Inflammatory macrophage treated with lipopolysaccharide for 4 hours (primary cell): ENCODE results near the gene CLSTN1.
A peak's percentile ranks its signal among the peaks of the same experiment; 100 is the strongest.

Source experiments
- DNase-seq: peaks from one replicate; pipeline ENCODE4 v3.0.0-alpha.2; 2020

Gene CLSTN1

GRCh38 chr1:9850442-9851162 is 26.8 kb upstream of the CLSTN1 start:
- DNase-seq, result no peak

- DNase-seq, result no peak
Measured at GRCh38 chr1:9849691-9850441, 26.1 kb upstream of the CLSTN1 start.

- DNase-seq, result peak; percentile 39
Measured at GRCh38 chr1:9848022-9848421, 24.3 kb upstream of the CLSTN1 start.

GRCh38 chr1:9847269-9847668 is 23.5 kb upstream of the CLSTN1 start:
- DNase-seq, result no peak

GRCh38 chr1:9846611-9847171 is 22.9 kb upstream of the CLSTN1 start:
- no peak for DNase-seq

- DNase-seq, result peak; percentile 57
Measured at GRCh38 chr1:9845914-9846313, 22.1 kb upstream of the CLSTN1 start.

GRCh38 chr1:9844756-9845155 is 21.0 kb upstream of the CLSTN1 start:
- no peak for DNase-seq

GRCh38 chr1:9844106-9844505 is 20.3 kb upstream of the CLSTN1 start:
- no peak for DNase-seq

GRCh38 chr1:9843576-9843945 is 19.8 kb upstream of the CLSTN1 start:
- DNase-seq, result no peak

GRCh38 chr1:9842781-9843575 is 19.2 kb upstream of the CLSTN1 start:
- no peak for DNase-seq

GRCh38 chr1:9842073-9842711 is 18.4 kb upstream of the CLSTN1 start:
- no peak for DNase-seq

- no peak for DNase-seq
Measured at GRCh38 chr1:9841460-9841859, 17.7 kb upstream of the CLSTN1 start.

- no peak for DNase-seq
Measured at GRCh38 chr1:9840176-9840575, 16.4 kb upstream of the CLSTN1 start.

- DNase-seq, result no peak
Measured at GRCh38 chr1:9838946-9839345, 15.2 kb upstream of the CLSTN1 start.

GRCh38 chr1:9836632-9836960 is 12.8 kb upstream of the CLSTN1 start:
- DNase-seq, result no peak

- no peak for DNase-seq
Measured at GRCh38 chr1:9835758-9836631, 12.2 kb upstream of the CLSTN1 start.

GRCh38 chr1:9835404-9835757 is 11.6 kb upstream of the CLSTN1 start:
- DNase-seq, result no peak

- DNase-seq, result peak; percentile 14
Measured at GRCh38 chr1:9833632-9834031, 9.9 kb upstream of the CLSTN1 start.

GRCh38 chr1:9827558-9828185 is 3.9 kb upstream of the CLSTN1 start:
- DNase-seq, result peak; percentile 43

- DNase-seq, result no peak
Measured at GRCh38 chr1:9826616-9827015, 2.9 kb upstream of the CLSTN1 start.

GRCh38 chr1:9826087-9826486 is 2.3 kb upstream of the CLSTN1 start:
- DNase-seq, result no peak
